ENCODE measurements around the gene WDR1.

Gene WDR1

GRCh38 chr4:10151182-10151581 is 34.6 kb upstream of the WDR1 start:
- no peak for TF ChIP-seq CTCF (conservative IDR thresholded peaks at IDR 0.05; ENCODE audit: control insufficient read depth, insufficient read depth, low read depth, low read length)
- no peak for DNase-seq (ENCODE audit: low read depth)
- H3K4me3 ChIP-seq (ENCODE audit: control insufficient read depth, low read depth, low read length): no peak overlapping the region

- no peak for TF ChIP-seq CTCF (conservative IDR thresholded peaks at IDR 0.05; ENCODE audit: control insufficient read depth, insufficient read depth, low read depth, low read length)
- no peak overlapping the region for H3K4me3 ChIP-seq (ENCODE audit: control insufficient read depth, low read depth, low read length)
- no peak for DNase-seq (ENCODE audit: low read depth)
Measured at GRCh38 chr4:10144966-10145365, 28.4 kb upstream of the WDR1 start.

GRCh38 chr4:10144479-10144878 is 27.9 kb upstream of the WDR1 start:
- H3K4me3 ChIP-seq (ENCODE audit: control insufficient read depth, low read depth, low read length): no peak overlapping the region
- DNase-seq (ENCODE audit: low read depth): no peak
- no peak for TF ChIP-seq CTCF (conservative IDR thresholded peaks at IDR 0.05; ENCODE audit: control insufficient read depth, insufficient read depth, low read depth, low read length)

GRCh38 chr4:10143171-10143570 is 26.6 kb upstream of the WDR1 start:
- DNase-seq (ENCODE audit: low read depth): no peak
- TF ChIP-seq CTCF (conservative IDR thresholded peaks at IDR 0.05; ENCODE audit: control insufficient read depth, insufficient read depth, low read depth, low read length): no peak
- H3K4me3 ChIP-seq (ENCODE audit: control insufficient read depth, low read depth, low read length): no peak overlapping the region

GRCh38 chr4:10140866-10141759 is 24.5 kb upstream of the WDR1 start:
- DNase-seq (ENCODE audit: low read depth): no peak
- H3K4me3 ChIP-seq (ENCODE audit: control insufficient read depth, low read depth, low read length): no peak overlapping the region
- no peak for TF ChIP-seq CTCF (conservative IDR thresholded peaks at IDR 0.05; ENCODE audit: control insufficient read depth, insufficient read depth, low read depth, low read length)

DNA sequence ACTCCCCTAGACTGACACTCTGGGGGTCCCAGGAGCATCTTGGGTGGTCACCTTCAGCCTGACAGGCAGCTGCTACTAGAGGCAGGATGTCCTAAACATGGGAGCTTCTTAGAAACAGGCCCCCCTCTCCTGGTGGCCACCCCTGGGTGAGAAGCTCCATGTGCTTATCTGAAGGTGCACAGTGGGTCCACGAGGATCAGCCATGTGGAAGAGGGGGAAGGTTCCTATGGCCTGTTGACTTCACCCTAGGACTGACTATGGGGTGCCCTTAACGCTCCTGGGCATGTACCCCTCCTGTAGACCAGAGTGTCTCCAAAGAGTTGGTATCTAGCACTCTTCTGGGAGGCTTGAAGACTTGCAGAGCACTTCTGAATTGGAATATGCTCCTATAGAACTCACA is 22.9 kb upstream of the WDR1 start:
- H3K4me3 ChIP-seq (ENCODE audit: control insufficient read depth, low read depth, low read length): no peak overlapping the region
- TF ChIP-seq CTCF (conservative IDR thresholded peaks at IDR 0.05; ENCODE audit: control insufficient read depth, insufficient read depth, low read depth, low read length): no peak
- DNase-seq (ENCODE audit: low read depth): no peak
